Peyer's patch (tissue), 4 donors: ENCODE results near the gene XKR7.

ENCODE experiments used
- CTCF ChIP-seq, 6 experiments: fragments of 450-650 bp in 4 of 6; fragments of 200-600 bp in 2 of 6; sonication (generic) in 1 of 6; IDR thresholded peaks; one replicate each; pipeline ENCODE4 v1.5.1; 2017 to 2019; ENCODE audit warnings: antibody characterized with exemption in 6 of 6, mild to moderate bottlenecking in 3 of 6, moderate library complexity in 1 of 6
- POLR2A ChIP-seq, 2 donors: fragments of 450-650 bp; IDR thresholded peaks; one replicate each; pipeline ENCODE4 v1.5.1; 2017; ENCODE audit warnings: antibody characterized with exemption in 2 of 2, mild to moderate bottlenecking in 2 of 2, moderate library complexity in 2 of 2

- no peak for TF ChIP-seq CTCF (IDR thresholded peaks at IDR 0.05)
- no peak for TF ChIP-seq POLR2A (IDR thresholded peaks at IDR 0.05)
These were observed 42.7 kb downstream of the XKR7 start for GRCh38 chr20:32010666-32011065.
